Liver (tissue), 9 donors: Measurements from ENCODE around the gene GLI1. TPM values are rescaled to one million over a fixed set of nuclear protein-coding genes. Genes with fewer than 3 reads are reported as not detected.

Experiments
- DNase-seq: peaks from one replicate; pipeline ENCODE4 v3.0.0-alpha.2; 2017; ENCODE audit warnings: low spot score
- H3K27ac ChIP-seq, 2 donors: one replicate each; pipeline ENCODE4 v1.7.0; 2013; ENCODE audit warnings: inconsistent platforms in 2 of 2, low read length in 2 of 2, control low read depth in 1 of 2, low read depth in 1 of 2, mild to moderate bottlenecking in 1 of 2
- H3K27me3 ChIP-seq, 4 donors: one replicate each; pipeline versions ENCODE4 v1.6.1 to v1.7.0; 2013; ENCODE audit warnings: low read length in 3 of 4, inconsistent platforms in 1 of 4, mild to moderate bottlenecking in 1 of 4, moderate library complexity in 1 of 4; ENCODE audit not compliant: control insufficient read depth in 4 of 4, insufficient read depth in 4 of 4
- H3K36me3 ChIP-seq, 4 donors: one replicate each; pipeline versions ENCODE4 v1.6.1 to v1.7.0; 2013; ENCODE audit warnings: low read length in 3 of 4, mild to moderate bottlenecking in 3 of 4, low read depth in 1 of 4, moderate library complexity in 1 of 4; ENCODE audit not compliant: control insufficient read depth in 4 of 4, insufficient read depth in 3 of 4
- H3K4me1 ChIP-seq, 4 donors: one replicate each; pipeline versions ENCODE4 v1.6.1 to v1.7.0; 2013; ENCODE audit warnings: low read length in 3 of 4, mild to moderate bottlenecking in 3 of 4, moderate library complexity in 1 of 4; ENCODE audit not compliant: control insufficient read depth in 4 of 4, insufficient read depth in 4 of 4
- H3K4me3 ChIP-seq, 3 donors: one replicate each; pipeline versions ENCODE4 v1.6.1 to v1.7.0; 2013; ENCODE audit warnings: low read length in 3 of 3, control low read depth in 1 of 3, low read depth in 1 of 3, mild to moderate bottlenecking in 1 of 3
- H3K9ac ChIP-seq, 2 donors: one replicate each; pipeline ENCODE4 v1.7.0; 2013; ENCODE audit warnings: low read length in 2 of 2, mild to moderate bottlenecking in 2 of 2, moderate library complexity in 2 of 2, control low read depth in 1 of 2, low read depth in 1 of 2
- H3K9me3 ChIP-seq, 4 donors: one replicate each; pipeline versions ENCODE4 v1.6.1 to v1.7.0; 2013; ENCODE audit warnings: low read length in 3 of 4; ENCODE audit not compliant: control insufficient read depth in 4 of 4
- EGR1 ChIP-seq, 2 donors: IDR thresholded peaks; 2 replicates each; pipeline ENCODE4 v1.6.1; 2016 to 2018; ENCODE audit warnings: antibody characterized with exemption in 2 of 2, low read depth in 2 of 2
- FOXA1 ChIP-seq: IDR thresholded peaks from 2 replicates; pipeline ENCODE4 v1.6.1; 2016; ENCODE audit warnings: antibody characterized with exemption
- FOXA2 ChIP-seq: IDR thresholded peaks from 2 replicates; pipeline ENCODE4 v1.6.1; 2016; ENCODE audit warnings: antibody characterized with exemption
- GABPA ChIP-seq, 2 donors: IDR thresholded peaks in 1 of 2; conservative IDR thresholded peaks in 1 of 2; 2 replicates each; pipeline ENCODE4 v1.6.1; 2016; ENCODE audit warnings: antibody characterized with exemption in 2 of 2, mild to moderate bottlenecking in 1 of 2, moderate library complexity in 1 of 2
- HNF4A ChIP-seq, 2 donors: conservative IDR thresholded peaks; 2 replicates each; pipeline ENCODE4 v1.6.1; 2016; ENCODE audit warnings: antibody characterized with exemption in 2 of 2, mild to moderate bottlenecking in 2 of 2
- HNF4G ChIP-seq: IDR thresholded peaks from 2 replicates; pipeline ENCODE4 v1.6.1; 2016; ENCODE audit warnings: antibody characterized with exemption
- JUND ChIP-seq, 2 donors: IDR thresholded peaks; 2 replicates each; pipeline ENCODE4 v1.6.1; 2016; ENCODE audit warnings: antibody characterized with exemption in 2 of 2
- NR2F2 ChIP-seq: IDR thresholded peaks from 2 replicates; pipeline ENCODE4 v1.6.1; 2016; ENCODE audit warnings: antibody characterized with exemption
- RAD21 ChIP-seq, 2 donors: IDR thresholded peaks; 2 replicates each; pipeline ENCODE4 v1.6.1; 2016; ENCODE audit warnings: antibody characterized with exemption in 2 of 2, mild to moderate bottlenecking in 2 of 2
- RXRA ChIP-seq, 2 donors: IDR thresholded peaks; 2 replicates each; pipeline ENCODE4 v1.6.1; 2017 to 2018; ENCODE audit warnings: antibody characterized with exemption in 2 of 2, mild to moderate bottlenecking in 1 of 2
- SP1 ChIP-seq: IDR thresholded peaks from 2 replicates; pipeline ENCODE4 v1.6.1; 2018; ENCODE audit warnings: antibody characterized with exemption, mild to moderate bottlenecking
- TAF1 ChIP-seq: conservative IDR thresholded peaks from 2 replicates; pipeline ENCODE4 v1.6.1; 2016; ENCODE audit warnings: antibody characterized with exemption, mild to moderate bottlenecking
- YY1 ChIP-seq: IDR thresholded peaks from 2 replicates; pipeline ENCODE4 v1.6.1; 2016; ENCODE audit warnings: antibody characterized with exemption, mild to moderate bottlenecking
- WGBS: extraction: QIAGEN DNeasy Blood & Tissue Kit; methylation state at CpG from one replicate; pipeline ENCODE4 v1.1.7; 2013; 5-methylcytosine and 5-hydroxymethylcytosine counted together
- polyA plus RNA-seq, 2 donors: library from polyadenylated mRNA; stranded (reverse) in 1 of 2; unstranded in 1 of 2; fragments of 200-250 nt in 1 of 2; fragments of >200 nt in 1 of 2; fragmentation: Nextera tagmentation in 1 of 2; extraction: Ambion mirVana in 1 of 2; gene quantifications; one replicate each; pipeline versions ENCODE4 v1.2.1 to v1.2.3, GENCODE V29; 2013 to 2015
- total RNA-seq, 2 donors: library from RNA; depleted of rRNA; stranded (reverse); fragments of >200 nt; gene quantifications; one replicate each; pipeline ENCODE4 v1.2.3, GENCODE V29; 2014
- TF ChIP-seq, protein P1 (sequence below): IDR thresholded peaks from 2 replicates; pipeline ENCODE4 v1.6.1; 2016; ENCODE audit warnings: antibody characterized with exemption
- TF ChIP-seq, protein P2 (sequence below): IDR thresholded peaks from 2 replicates; pipeline ENCODE4 v1.6.1; 2016; ENCODE audit warnings: antibody characterized with exemption, mild to moderate bottlenecking
- TF ChIP-seq, protein P3 (sequence below): IDR thresholded peaks from 2 replicates; pipeline ENCODE4 v1.6.1; 2016; ENCODE audit warnings: antibody characterized with exemption
- TF ChIP-seq, protein P4 (sequence below): fragments of 150-350 bp; IDR thresholded peaks from 2 replicates; pipeline ENCODE4 v1.5.1; 2017; ENCODE audit warnings: improper control_type of control experiment, low read depth, low read length; ENCODE audit not compliant: missing input control
- TF ChIP-seq, protein P5 (sequence below): IDR thresholded peaks from 2 replicates; pipeline ENCODE4 v1.6.1; 2016; ENCODE audit warnings: antibody characterized with exemption
- donor health status: healthy.
- donor health status: healthy.
- donor health status: healthy.
- donor health status: healthy.
- donor health status: healthy.

GLI1 gene
- total and polyA plus RNA-seq, 4 donors, result 0.09 to 0.44 (median 0.24) TPM

DNA sequence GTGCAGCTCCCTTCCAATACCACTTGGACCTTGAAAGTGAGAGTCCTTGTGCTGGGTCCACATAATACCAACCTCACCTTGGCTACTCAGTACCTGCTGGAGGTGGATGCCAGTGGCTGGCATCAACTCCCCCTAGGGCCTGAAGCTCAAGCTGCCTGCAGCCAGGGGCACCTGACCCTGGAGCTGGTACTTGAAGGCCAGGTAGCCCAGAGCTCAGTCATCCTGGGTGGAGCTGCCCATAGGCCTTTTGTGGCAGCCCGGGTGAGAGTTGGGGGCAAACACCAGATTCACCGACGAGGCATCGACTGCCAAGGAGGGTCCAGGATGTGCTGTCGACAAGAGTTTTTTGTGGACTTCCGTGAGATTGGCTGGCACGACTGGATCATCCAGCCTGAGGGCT, 10.2 kb upstream of the GLI1 start (continued):
- TF ChIP-seq FOXA2, result no peak
- no peak for TF ChIP-seq SP1
- TF ChIP-seq EGR1 (IDR thresholded peaks at IDR 0.05; ENCODE audit: low read depth in 2 of 2), result no peak
- no peak for TF ChIP-seq RXRA (IDR thresholded peaks at IDR 0.05)
- no peak for TF ChIP-seq GABPA (IDR thresholded peaks at IDR 0.05 in 1 of 2, conservative IDR thresholded peaks at IDR 0.05 in 1 of 2)
- TF ChIP-seq, protein P1, sequence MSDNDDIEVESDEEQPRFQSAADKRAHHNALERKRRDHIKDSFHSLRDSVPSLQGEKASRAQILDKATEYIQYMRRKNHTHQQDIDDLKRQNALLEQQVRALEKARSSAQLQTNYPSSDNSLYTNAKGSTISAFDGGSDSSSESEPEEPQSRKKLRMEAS, result no peak

DNA sequence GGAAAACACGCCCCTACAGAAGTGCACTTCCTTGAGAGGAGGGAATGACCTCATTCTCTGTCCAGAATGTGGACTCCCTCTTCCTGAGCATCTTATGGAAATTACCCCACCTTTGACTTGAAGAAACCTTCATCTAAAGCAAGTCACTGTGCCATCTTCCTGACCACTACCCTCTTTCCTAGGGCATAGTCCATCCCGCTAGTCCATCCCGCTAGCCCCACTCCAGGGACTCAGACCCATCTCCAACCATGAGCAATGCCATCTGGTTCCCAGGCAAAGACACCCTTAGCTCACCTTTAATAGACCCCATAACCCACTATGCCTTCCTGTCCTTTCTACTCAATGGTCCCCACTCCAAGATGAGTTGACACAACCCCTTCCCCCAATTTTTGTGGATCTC, 9.5 kb upstream of the GLI1 start:
- H3K27me3 ChIP-seq, result no peaks in the 10 kb centered on the region
- DNase-seq, result no peak
- H3K9ac ChIP-seq, result peak overlapping the region in 1 of 2 donors; percentile 90
- no peaks in the 10 kb centered on the region for H3K9me3 ChIP-seq
- peaks cover 14 to 53% (median 40%) of the 10 kb centered on the region in 4 donors for H3K4me1 ChIP-seq
- 82% methylated on average over 3 of the region's 3 CpGs for WGBS
- H3K27ac ChIP-seq, result peak overlapping the region; percentile 79 to 96
- TF ChIP-seq HNF4A (conservative IDR thresholded peaks at IDR 0.05), result peak; percentile 54 to 65
- TF ChIP-seq FOXA2, result no peak
- H3K36me3 ChIP-seq, result peaks cover 0 to 3% (median under 1%) of the 10 kb centered on the region in 4 donors
- H3K4me3 ChIP-seq, result no peak overlapping the region

DNA sequence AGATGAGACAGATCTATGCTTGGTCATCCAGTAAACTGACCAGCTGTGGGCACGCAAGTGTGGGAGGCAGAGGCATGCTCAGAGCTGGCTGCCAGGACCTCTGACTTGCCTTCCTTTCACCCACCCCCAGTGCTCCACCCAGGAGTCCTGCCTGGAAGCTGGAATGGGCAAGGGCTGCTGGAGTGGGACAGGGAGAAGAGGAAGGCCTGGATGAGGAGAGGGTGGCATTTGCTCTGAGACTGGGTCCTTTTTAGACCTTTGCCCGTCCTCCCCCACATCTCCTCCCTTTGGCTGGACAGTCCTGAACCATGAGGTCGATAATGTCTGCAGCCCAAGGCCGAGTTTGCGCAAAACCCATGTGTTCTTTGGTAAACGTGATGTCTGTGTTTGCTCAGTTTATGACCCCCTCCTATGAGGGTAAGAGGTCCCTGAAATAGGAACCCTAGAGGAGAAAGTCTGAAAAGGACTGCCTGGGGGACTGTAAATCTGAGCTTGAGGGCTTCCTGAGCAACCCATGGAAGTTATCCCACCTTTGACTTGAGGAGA, 8.3 kb upstream of the GLI1 start:
- peak overlapping the region; percentile 92 to 96 for H3K27ac ChIP-seq
- peaks cover 0 to 3% (median 0%) of the 10 kb centered on the region in 4 donors for H3K36me3 ChIP-seq
- TF ChIP-seq EGR1 (IDR thresholded peaks at IDR 0.05; ENCODE audit: low read depth in 2 of 2) (peak; percentile 92 to 93), HNF4A (conservative IDR thresholded peaks at IDR 0.05) (peak; percentile 98 to 99), JUND (IDR thresholded peaks at IDR 0.05) (peak; percentile 89 to 92), SP1 (peak; percentile 98), HNF4G (peak; percentile 98), RXRA (IDR thresholded peaks at IDR 0.05) (peak; percentile 98 to 99), FOXA2 (peak; percentile 90), YY1 (peak; percentile 81), RAD21 (IDR thresholded peaks at IDR 0.05) (peak; percentile 52 to 73), FOXA1 (peak; percentile 89), GABPA (IDR thresholded peaks at IDR 0.05 in 1 of 2, conservative IDR thresholded peaks at IDR 0.05 in 1 of 2) (peak in 1 of 2 donors; percentile 56), NR2F2 (peak; percentile 78), TAF1 (peak; percentile 73)
- TF ChIP-seq, protein P2, sequence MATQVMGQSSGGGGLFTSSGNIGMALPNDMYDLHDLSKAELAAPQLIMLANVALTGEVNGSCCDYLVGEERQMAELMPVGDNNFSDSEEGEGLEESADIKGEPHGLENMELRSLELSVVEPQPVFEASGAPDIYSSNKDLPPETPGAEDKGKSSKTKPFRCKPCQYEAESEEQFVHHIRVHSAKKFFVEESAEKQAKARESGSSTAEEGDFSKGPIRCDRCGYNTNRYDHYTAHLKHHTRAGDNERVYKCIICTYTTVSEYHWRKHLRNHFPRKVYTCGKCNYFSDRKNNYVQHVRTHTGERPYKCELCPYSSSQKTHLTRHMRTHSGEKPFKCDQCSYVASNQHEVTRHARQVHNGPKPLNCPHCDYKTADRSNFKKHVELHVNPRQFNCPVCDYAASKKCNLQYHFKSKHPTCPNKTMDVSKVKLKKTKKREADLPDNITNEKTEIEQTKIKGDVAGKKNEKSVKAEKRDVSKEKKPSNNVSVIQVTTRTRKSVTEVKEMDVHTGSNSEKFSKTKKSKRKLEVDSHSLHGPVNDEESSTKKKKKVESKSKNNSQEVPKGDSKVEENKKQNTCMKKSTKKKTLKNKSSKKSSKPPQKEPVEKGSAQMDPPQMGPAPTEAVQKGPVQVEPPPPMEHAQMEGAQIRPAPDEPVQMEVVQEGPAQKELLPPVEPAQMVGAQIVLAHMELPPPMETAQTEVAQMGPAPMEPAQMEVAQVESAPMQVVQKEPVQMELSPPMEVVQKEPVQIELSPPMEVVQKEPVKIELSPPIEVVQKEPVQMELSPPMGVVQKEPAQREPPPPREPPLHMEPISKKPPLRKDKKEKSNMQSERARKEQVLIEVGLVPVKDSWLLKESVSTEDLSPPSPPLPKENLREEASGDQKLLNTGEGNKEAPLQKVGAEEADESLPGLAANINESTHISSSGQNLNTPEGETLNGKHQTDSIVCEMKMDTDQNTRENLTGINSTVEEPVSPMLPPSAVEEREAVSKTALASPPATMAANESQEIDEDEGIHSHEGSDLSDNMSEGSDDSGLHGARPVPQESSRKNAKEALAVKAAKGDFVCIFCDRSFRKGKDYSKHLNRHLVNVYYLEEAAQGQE, result peak; percentile 82
- TF ChIP-seq, protein P3, sequence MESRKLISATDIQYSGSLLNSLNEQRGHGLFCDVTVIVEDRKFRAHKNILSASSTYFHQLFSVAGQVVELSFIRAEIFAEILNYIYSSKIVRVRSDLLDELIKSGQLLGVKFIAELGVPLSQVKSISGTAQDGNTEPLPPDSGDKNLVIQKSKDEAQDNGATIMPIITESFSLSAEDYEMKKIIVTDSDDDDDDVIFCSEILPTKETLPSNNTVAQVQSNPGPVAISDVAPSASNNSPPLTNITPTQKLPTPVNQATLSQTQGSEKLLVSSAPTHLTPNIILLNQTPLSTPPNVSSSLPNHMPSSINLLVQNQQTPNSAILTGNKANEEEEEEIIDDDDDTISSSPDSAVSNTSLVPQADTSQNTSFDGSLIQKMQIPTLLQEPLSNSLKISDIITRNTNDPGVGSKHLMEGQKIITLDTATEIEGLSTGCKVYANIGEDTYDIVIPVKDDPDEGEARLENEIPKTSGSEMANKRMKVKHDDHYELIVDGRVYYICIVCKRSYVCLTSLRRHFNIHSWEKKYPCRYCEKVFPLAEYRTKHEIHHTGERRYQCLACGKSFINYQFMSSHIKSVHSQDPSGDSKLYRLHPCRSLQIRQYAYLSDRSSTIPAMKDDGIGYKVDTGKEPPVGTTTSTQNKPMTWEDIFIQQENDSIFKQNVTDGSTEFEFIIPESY, result peak; percentile 95
- TF ChIP-seq, protein P1, result peak; percentile 99
- TF ChIP-seq, protein P4, sequence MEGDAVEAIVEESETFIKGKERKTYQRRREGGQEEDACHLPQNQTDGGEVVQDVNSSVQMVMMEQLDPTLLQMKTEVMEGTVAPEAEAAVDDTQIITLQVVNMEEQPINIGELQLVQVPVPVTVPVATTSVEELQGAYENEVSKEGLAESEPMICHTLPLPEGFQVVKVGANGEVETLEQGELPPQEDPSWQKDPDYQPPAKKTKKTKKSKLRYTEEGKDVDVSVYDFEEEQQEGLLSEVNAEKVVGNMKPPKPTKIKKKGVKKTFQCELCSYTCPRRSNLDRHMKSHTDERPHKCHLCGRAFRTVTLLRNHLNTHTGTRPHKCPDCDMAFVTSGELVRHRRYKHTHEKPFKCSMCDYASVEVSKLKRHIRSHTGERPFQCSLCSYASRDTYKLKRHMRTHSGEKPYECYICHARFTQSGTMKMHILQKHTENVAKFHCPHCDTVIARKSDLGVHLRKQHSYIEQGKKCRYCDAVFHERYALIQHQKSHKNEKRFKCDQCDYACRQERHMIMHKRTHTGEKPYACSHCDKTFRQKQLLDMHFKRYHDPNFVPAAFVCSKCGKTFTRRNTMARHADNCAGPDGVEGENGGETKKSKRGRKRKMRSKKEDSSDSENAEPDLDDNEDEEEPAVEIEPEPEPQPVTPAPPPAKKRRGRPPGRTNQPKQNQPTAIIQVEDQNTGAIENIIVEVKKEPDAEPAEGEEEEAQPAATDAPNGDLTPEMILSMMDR, result no peak
- TF ChIP-seq, protein P5, sequence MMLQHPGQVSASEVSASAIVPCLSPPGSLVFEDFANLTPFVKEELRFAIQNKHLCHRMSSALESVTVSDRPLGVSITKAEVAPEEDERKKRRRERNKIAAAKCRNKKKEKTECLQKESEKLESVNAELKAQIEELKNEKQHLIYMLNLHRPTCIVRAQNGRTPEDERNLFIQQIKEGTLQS, result peak; percentile 79
- H3K4me3 ChIP-seq, result no peak overlapping the region
- DNase-seq, result peak; percentile 68
- 34% methylated on average over 6 of the region's 6 CpGs for WGBS
- H3K27me3 ChIP-seq, result no peaks in the 10 kb centered on the region
- peaks cover 14 to 53% (median 38%) of the 10 kb centered on the region in 4 donors for H3K4me1 ChIP-seq
- H3K9ac ChIP-seq, result peak overlapping the region; percentile 22 to 83
- no peaks in the 10 kb centered on the region for H3K9me3 ChIP-seq
